SU-DHL-6 (cell line): ENCODE data around the gene KDELR1.

Source experiments
- CTCF ChIP-seq: fragments of 200-600 bp; sonication (generic); IDR thresholded peaks from one replicate; pipeline ENCODE4 v1.5.1; 2017; ENCODE audit warnings: antibody characterized with exemption, mild to moderate bottlenecking, low read length, moderate library complexity; ENCODE audit not compliant: insufficient read depth, poor library complexity, severe bottlenecking
- EZH2phosphoT487 ChIP-seq: fragments of 200-600 bp; sonication (generic), shearing (Covaris generic); conservative IDR thresholded peaks from 2 replicates; pipeline ENCODE4 v1.6.1; 2018; ENCODE audit warnings: mild to moderate bottlenecking, antibody characterized with exemption, low read length, moderate library complexity, mixed read lengths

GRCh38 chr19:48392860-48393558 is 1.7 kb upstream of the KDELR1 start:
- TF ChIP-seq CTCF (no peak), EZH2phosphoT487 (no peak)
